HG03097 (cell line): Measurements from ENCODE around the gene SLC25A47.
"Not testable (repeated sequence)": the region's sequence is repeated elsewhere in the genome, so short reads cannot be mapped to it uniquely, and the experiment has no call there.

Experiments
- ATAC-seq: cut with Tn5 transposase; IDR thresholded peaks from one replicate; pipeline ENCODE4 v1.9.1; 2021; ENCODE audit not compliant: unreplicated experiment, low FRiP score

SLC25A47 gene

GRCh38 chr14:100342826-100343225, 19.7 kb downstream of the SLC25A47 start:
- not testable (repeated sequence) for ATAC-seq

GRCh38 chr14:100344657-100345056, 21.5 kb downstream of the SLC25A47 start:
- not testable (repeated sequence) for ATAC-seq

GRCh38 chr14:100345711-100346110, 22.6 kb downstream of the SLC25A47 start:
- no peak for ATAC-seq

- no peak for ATAC-seq
Observed at GRCh38 chr14:100346306-100347091, 23.4 kb downstream of the SLC25A47 start.

- ATAC-seq, result no peak
Observed at GRCh38 chr14:100348253-100348729, 25.2 kb downstream of the SLC25A47 start.

GRCh38 chr14:100348784-100349685, 25.9 kb downstream of the SLC25A47 start:
- no peak for ATAC-seq

- no peak for ATAC-seq
Observed at GRCh38 chr14:100350276-100350926, 27.3 kb downstream of the SLC25A47 start.

GRCh38 chr14:100350986-100351385, 27.8 kb downstream of the SLC25A47 start:
- ATAC-seq, result no peak

- no peak for ATAC-seq
Observed at GRCh38 chr14:100358396-100358795, 35.3 kb downstream of the SLC25A47 start.

GRCh38 chr14:100359111-100359510, 36.0 kb downstream of the SLC25A47 start:
- ATAC-seq, result no peak

GRCh38 chr14:100359881-100360280, 36.7 kb downstream of the SLC25A47 start:
- ATAC-seq, result no peak

GRCh38 chr14:100361626-100362025, 38.5 kb downstream of the SLC25A47 start:
- no peak for ATAC-seq

- no peak for ATAC-seq
Observed at GRCh38 chr14:100362311-100362927, 39.3 kb downstream of the SLC25A47 start.

- no peak for ATAC-seq
Observed at GRCh38 chr14:100363053-100363452, 39.9 kb downstream of the SLC25A47 start.

GRCh38 chr14:100364403-100364802, 41.3 kb downstream of the SLC25A47 start:
- no peak for ATAC-seq

- ATAC-seq, result no peak
Observed at GRCh38 chr14:100365741-100366140, 42.6 kb downstream of the SLC25A47 start.

GRCh38 chr14:100369019-100369418, 45.9 kb downstream of the SLC25A47 start:
- ATAC-seq, result no peak

GRCh38 chr14:100370003-100370402, 46.9 kb downstream of the SLC25A47 start:
- no peak for ATAC-seq

GRCh38 chr14:100371773-100372172, 48.6 kb downstream of the SLC25A47 start:
- no peak for ATAC-seq

GRCh38 chr14:100372357-100373048, 49.4 kb downstream of the SLC25A47 start:
- no peak for ATAC-seq
